ENCODE measurements around the gene SLC23A3.

SLC23A3 gene

GRCh38 chr2:219142329-219142728, 27.5 kb downstream of the SLC23A3 start:
- peak in 1 of 2 experiments; percentile 3 for DNase-seq (ENCODE audit: low read depth in 2 of 2)

- DNase-seq (ENCODE audit: low read depth in 2 of 2), result no peak
Observed at GRCh38 chr2:219140722-219141121, 29.1 kb downstream of the SLC23A3 start.

GRCh38 chr2:219133976-219134375, 35.9 kb downstream of the SLC23A3 start:
- no peak for DNase-seq (ENCODE audit: low read depth in 2 of 2)

- no peak for DNase-seq (ENCODE audit: low read depth in 2 of 2)
Observed at GRCh38 chr2:219131744-219132143, 38.1 kb downstream of the SLC23A3 start.

GRCh38 chr2:219131327-219131726, 38.5 kb downstream of the SLC23A3 start:
- no peak for DNase-seq (ENCODE audit: low read depth in 2 of 2)

GRCh38 chr2:219129589-219129988, 40.2 kb downstream of the SLC23A3 start:
- DNase-seq (ENCODE audit: low read depth in 2 of 2), result no peak

GRCh38 chr2:219128396-219128795, 41.4 kb downstream of the SLC23A3 start:
- no peak for DNase-seq (ENCODE audit: low read depth in 2 of 2)

- no peak for DNase-seq (ENCODE audit: low read depth in 2 of 2)
Observed at GRCh38 chr2:219127037-219127635, 42.7 kb downstream of the SLC23A3 start.

- DNase-seq (ENCODE audit: low read depth in 2 of 2), result no peak
Observed at GRCh38 chr2:219126555-219126954, 43.3 kb downstream of the SLC23A3 start.

- no peak for DNase-seq (ENCODE audit: low read depth in 2 of 2)
Observed at GRCh38 chr2:219125886-219126270, 44.0 kb downstream of the SLC23A3 start.

- no peak for DNase-seq (ENCODE audit: low read depth in 2 of 2)
Observed at GRCh38 chr2:219125225-219125885, 44.5 kb downstream of the SLC23A3 start.

- no peak for DNase-seq (ENCODE audit: low read depth in 2 of 2)
Observed at GRCh38 chr2:219124381-219125110, 45.3 kb downstream of the SLC23A3 start.

GRCh38 chr2:219123356-219124135, 46.3 kb downstream of the SLC23A3 start:
- no peak for DNase-seq (ENCODE audit: low read depth in 2 of 2)

- DNase-seq (ENCODE audit: low read depth in 2 of 2), result no peak
Observed at GRCh38 chr2:219122202-219122980, 47.4 kb downstream of the SLC23A3 start.

- no peak for DNase-seq (ENCODE audit: low read depth in 2 of 2)
Observed at GRCh38 chr2:219120082-219120481, 49.7 kb downstream of the SLC23A3 start.

- DNase-seq (ENCODE audit: low read depth in 2 of 2), result no peak
Observed at GRCh38 chr2:219119422-219120043, 50.3 kb downstream of the SLC23A3 start.

GRCh38 chr2:219118504-219118903, 51.3 kb downstream of the SLC23A3 start:
- no peak for DNase-seq (ENCODE audit: low read depth in 2 of 2)

- DNase-seq (ENCODE audit: low read depth in 2 of 2), result no peak
Observed at GRCh38 chr2:219116776-219117646, 52.8 kb downstream of the SLC23A3 start.

GRCh38 chr2:219112651-219113338, 57.0 kb downstream of the SLC23A3 start:
- no peak for DNase-seq (ENCODE audit: low read depth in 2 of 2)

GRCh38 chr2:219112062-219112406, 57.8 kb downstream of the SLC23A3 start:
- no peak for DNase-seq (ENCODE audit: low read depth in 2 of 2)

Measured in fibroblast of skin of left biceps (primary cell).